GM23248 (cell line): ENCODE data around the gene HOXB3. TPM values are rescaled to one million over a fixed set of nuclear protein-coding genes. Genes with fewer than 3 reads are reported as not detected.

Experiments
- DNase-seq: peaks from one replicate; pipeline ENCODE4 v3.0.0-alpha.2; 2015
- H2AFZ ChIP-seq: fragments of 200-600 bp; sonication (generic); 2 replicates; pipeline ENCODE4 v1.6.1; 2016; ENCODE audit warnings: antibody characterized with exemption
- H3F3A ChIP-seq: fragments of 200-600 bp; sonication (generic); 2 replicates; pipeline ENCODE4 v1.6.1; 2016; ENCODE audit warnings: mild to moderate bottlenecking, antibody characterized with exemption, mixed run types; ENCODE audit not compliant: insufficient read depth
- H3K27ac ChIP-seq: fragments of 200-600 bp; sonication (generic); 2 replicates; pipeline ENCODE4 v1.5.1; 2016; ENCODE audit warnings: mild to moderate bottlenecking
- H3K27me3 ChIP-seq: fragments of 200-600 bp; sonication (generic); replicated peaks from 2 replicates; pipeline ENCODE4 v1.6.1; 2016; ENCODE audit warnings: mild to moderate bottlenecking; ENCODE audit not compliant: insufficient read depth
- H3K36me3 ChIP-seq: fragments of 200-600 bp; sonication (generic); 2 replicates; pipeline ENCODE4 v1.6.1; 2016; ENCODE audit warnings: low read depth, mild to moderate bottlenecking
- H3K4me1 ChIP-seq: fragments of 200-600 bp; sonication (generic); 2 replicates; pipeline ENCODE4 v1.6.1; 2016; ENCODE audit warnings: mild to moderate bottlenecking; ENCODE audit not compliant: insufficient read depth
- H3K4me2 ChIP-seq: fragments of 200-600 bp; sonication (generic); one replicate; pipeline ENCODE4 v1.6.1; 2016; ENCODE audit warnings: mild to moderate bottlenecking; ENCODE audit not compliant: unreplicated experiment
- H3K4me3 ChIP-seq: fragments of 200-600 bp; sonication (generic); 2 replicates; pipeline ENCODE4 v1.5.1; 2016; ENCODE audit warnings: mild to moderate bottlenecking
- H3K79me2 ChIP-seq: fragments of 200-600 bp; sonication (generic); 2 replicates; pipeline ENCODE4 v1.6.1; 2016; ENCODE audit warnings: mild to moderate bottlenecking; ENCODE audit not compliant: insufficient read depth
- H3K9ac ChIP-seq: fragments of 200-600 bp; sonication (generic); 2 replicates; pipeline ENCODE4 v1.6.1; 2016; ENCODE audit warnings: mild to moderate bottlenecking
- H3K9me2 ChIP-seq: fragments of 200-600 bp; sonication (generic); 2 replicates; pipeline ENCODE4 v1.6.1; 2016; ENCODE audit warnings: mixed run types, mild to moderate bottlenecking, moderate library complexity; ENCODE audit not compliant: insufficient read depth
- H3K9me3 ChIP-seq: fragments of 200-600 bp; sonication (generic); one replicate; pipeline ENCODE4 v1.6.1; 2017; ENCODE audit warnings: low read depth
- H4K20me1 ChIP-seq: fragments of 200-600 bp; sonication (generic); 2 replicates; pipeline ENCODE4 v1.6.0; 2016; ENCODE audit not compliant: insufficient read depth
- EZH2 ChIP-seq: fragments of 200-600 bp; sonication (generic); IDR thresholded peaks from 2 replicates; pipeline ENCODE4 v1.6.1; 2018; ENCODE audit warnings: antibody characterized with exemption, mild to moderate bottlenecking; ENCODE audit not compliant: insufficient read depth, poor library complexity, severe bottlenecking
- EZH2phosphoT487 ChIP-seq: fragments of 200-600 bp; sonication (generic); IDR thresholded peaks from 2 replicates; pipeline ENCODE4 v1.6.1; 2018; ENCODE audit warnings: antibody characterized with exemption, moderate library complexity, mild to moderate bottlenecking, low read depth; ENCODE audit not compliant: insufficient read depth
- WGBS, 2 experiments: methylation state at CpG; one replicate each; pipeline ENCODE4 v1.1.6; 2015 to 2017; ENCODE audit warnings: low lambda C conversion rate in 2 of 2, low coverage in 1 of 2; ENCODE audit errors: missing lambda C conversion rate in 2 of 2; 5-methylcytosine and 5-hydroxymethylcytosine counted together
- in situ Hi-C: fragments of 300-500 bp; cut with MboI; formaldehyde crosslinking; loops from 2 replicates; pipeline ENCODE4 v1.15.0; 2020
- polyA plus RNA-seq: library from polyadenylated mRNA; unstranded; fragments of >200 nt; fragmentation: Nextera tagmentation; extraction: Ambion mirVana; gene quantifications from 2 replicates; pipeline ENCODE4 v1.2.1, GENCODE V29; 2016
- total RNA-seq: library from RNA; depleted of rRNA; stranded (reverse); fragments of >200 nt; shearing (Covaris generic); gene quantifications from 2 replicates; pipeline ENCODE4 v1.2.3, GENCODE V29; 2014

HOXB3 gene
- total and polyA plus RNA-seq, 2 experiments from 2014 or later: 1.9 to 2.4 TPM

- Histone ChIP-seq H3K79me2 (no peaks in the 10 kb centered on the region), H3K4me3 (peak overlapping the region; percentile 41), H3K36me3 (no peaks in the 10 kb centered on the region), H4K20me1 (no peaks in the 10 kb centered on the region), H3K27ac (no peak overlapping the region), H3K9ac (no peak overlapping the region), H3K9me3 (no peaks in the 10 kb centered on the region), H3K4me1 (no peaks in the 10 kb centered on the region), H3K27me3 (peaks cover 98% of the 10 kb centered on the region), H3F3A (no peaks in the 10 kb centered on the region), H3K9me2 (no peaks in the 10 kb centered on the region), H2AFZ (peak overlapping the region; percentile 50), H3K4me2 (peak overlapping the region; percentile 62)
- 1 to 2% methylated on average over 53 to 57 of the region's 69 CpGs for WGBS, 2 experiments
- TF ChIP-seq EZH2phosphoT487 (peak; percentile 63; the same call in 1 of the 2 replicates), EZH2 (peak; percentile 99)
- in situ Hi-C loops: no loop called here
- peak; percentile 55 for DNase-seq
Observed at GRCh38 chr17:48625495-48626244, 35.6 kb upstream of the HOXB3 start.

GRCh38 chr17:48624544-48625494, 34.8 kb upstream of the HOXB3 start:
- Histone ChIP-seq H3K4me3 (peak overlapping the region; percentile 41), H2AFZ (peak overlapping the region; percentile 50; the same call in 1 of the 2 replicates), H3K79me2 (no peaks in the 10 kb centered on the region), H3K4me2 (peak overlapping the region; percentile 62), H3K36me3 (no peaks in the 10 kb centered on the region), H3F3A (no peaks in the 10 kb centered on the region), H3K9me2 (no peaks in the 10 kb centered on the region), H3K4me1 (no peaks in the 10 kb centered on the region), H3K9ac (no peak overlapping the region), H4K20me1 (no peaks in the 10 kb centered on the region), H3K27ac (no peak overlapping the region), H3K9me3 (no peaks in the 10 kb centered on the region), H3K27me3 (peaks cover 98% of the 10 kb centered on the region)
- in situ Hi-C loops: no loop called here
- TF ChIP-seq EZH2phosphoT487 (peak; percentile 25; the same call in 1 of the 2 replicates), EZH2 (peak; percentile 91)
- peak; percentile 44 for DNase-seq
- 5 to 6% methylated on average over 47 to 49 of the region's 66 CpGs for whole genome bisulfite sequencing, 2 experiments

- no peak overlapping the region for H3K27ac ChIP-seq
- no peak overlapping the region for H3K4me3 ChIP-seq
- H3F3A ChIP-seq: no peaks in the 10 kb centered on the region
- H3K9me2 ChIP-seq: no peaks in the 10 kb centered on the region
- no peaks in the 10 kb centered on the region for H3K79me2 ChIP-seq
- TF ChIP-seq EZH2phosphoT487 (0 out of 2 replicates have a peak, but pooled peaks have one; percentile 26), EZH2 (no peak)
- no peaks in the 10 kb centered on the region for H3K4me1 ChIP-seq
- H2AFZ ChIP-seq: no peak overlapping the region
- no peak for DNase-seq
- in situ Hi-C loops: no loop called here
- H3K36me3 ChIP-seq: no peaks in the 10 kb centered on the region
- no peak overlapping the region for H3K4me2 ChIP-seq
- peaks cover 98% of the 10 kb centered on the region for H3K27me3 ChIP-seq
- no peak overlapping the region for H3K9ac ChIP-seq
- 10 to 19% methylated on average over 5 of the region's 5 CpGs for WGBS, 2 experiments
- H3K9me3 ChIP-seq: no peaks in the 10 kb centered on the region
- no peaks in the 10 kb centered on the region for H4K20me1 ChIP-seq
Observed at GRCh38 chr17:48624118-48624517, 34.1 kb upstream of the HOXB3 start.

GRCh38 chr17:48623583-48623982, 33.5 kb upstream of the HOXB3 start:
- H3K27ac ChIP-seq: no peak overlapping the region
- no peaks in the 10 kb centered on the region for H3K36me3 ChIP-seq
- no peak for DNase-seq
- H3K27me3 ChIP-seq: peaks cover 97% of the 10 kb centered on the region
- H3K4me3 ChIP-seq: no peak overlapping the region
- no peaks in the 10 kb centered on the region for H4K20me1 ChIP-seq
- no peaks in the 10 kb centered on the region for H3K4me1 ChIP-seq
- H3K9ac ChIP-seq: no peak overlapping the region
- no peak for TF ChIP-seq EZH2
- no peaks in the 10 kb centered on the region for H3K9me3 ChIP-seq
- 20 to 31% methylated on average over 4 of the region's 4 CpGs for WGBS, 2 experiments
- H3K79me2 ChIP-seq: no peaks in the 10 kb centered on the region
- no peak overlapping the region for H2AFZ ChIP-seq
- no peaks in the 10 kb centered on the region for H3K9me2 ChIP-seq
- no peak overlapping the region for H3K4me2 ChIP-seq
- in situ Hi-C loops: no loop called here
- H3F3A ChIP-seq: no peaks in the 10 kb centered on the region
